Cardiac fibroblast (primary cell): Measurements from ENCODE around the gene CUEDC1.

Experiments used
- DNase-seq, 2 donors: peaks; one replicate each; pipeline versions ENCODE4 v3.0.0 to v3.0.0-alpha.2; 2010; ENCODE audit warnings: low read depth in 2 of 2
- H3K4me3 ChIP-seq, 2 donors: replicated peaks in 1 of 2; 1 replicate in 1 of 2; 2 replicates in 1 of 2; pipeline ENCODE4 v1.5.1; 2011; ENCODE audit warnings: low read depth in 2 of 2, low read length in 2 of 2, mild to moderate bottlenecking in 2 of 2, moderate library complexity in 1 of 2
- TF ChIP-seq, protein P1 (sequence below): IDR thresholded peaks from one replicate; pipeline ENCODE4 v1.5.1; 2011; ENCODE audit warnings: low read depth, mild to moderate bottlenecking, low read length, inconsistent platforms

CUEDC1 gene

GRCh38 chr17:57991537-57991936, 36.3 kb upstream of the CUEDC1 start:
- TF ChIP-seq, protein P1, sequence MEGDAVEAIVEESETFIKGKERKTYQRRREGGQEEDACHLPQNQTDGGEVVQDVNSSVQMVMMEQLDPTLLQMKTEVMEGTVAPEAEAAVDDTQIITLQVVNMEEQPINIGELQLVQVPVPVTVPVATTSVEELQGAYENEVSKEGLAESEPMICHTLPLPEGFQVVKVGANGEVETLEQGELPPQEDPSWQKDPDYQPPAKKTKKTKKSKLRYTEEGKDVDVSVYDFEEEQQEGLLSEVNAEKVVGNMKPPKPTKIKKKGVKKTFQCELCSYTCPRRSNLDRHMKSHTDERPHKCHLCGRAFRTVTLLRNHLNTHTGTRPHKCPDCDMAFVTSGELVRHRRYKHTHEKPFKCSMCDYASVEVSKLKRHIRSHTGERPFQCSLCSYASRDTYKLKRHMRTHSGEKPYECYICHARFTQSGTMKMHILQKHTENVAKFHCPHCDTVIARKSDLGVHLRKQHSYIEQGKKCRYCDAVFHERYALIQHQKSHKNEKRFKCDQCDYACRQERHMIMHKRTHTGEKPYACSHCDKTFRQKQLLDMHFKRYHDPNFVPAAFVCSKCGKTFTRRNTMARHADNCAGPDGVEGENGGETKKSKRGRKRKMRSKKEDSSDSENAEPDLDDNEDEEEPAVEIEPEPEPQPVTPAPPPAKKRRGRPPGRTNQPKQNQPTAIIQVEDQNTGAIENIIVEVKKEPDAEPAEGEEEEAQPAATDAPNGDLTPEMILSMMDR: no peak
- H3K4me3 ChIP-seq: no peak overlapping the region
- DNase-seq: no peak

DNA sequence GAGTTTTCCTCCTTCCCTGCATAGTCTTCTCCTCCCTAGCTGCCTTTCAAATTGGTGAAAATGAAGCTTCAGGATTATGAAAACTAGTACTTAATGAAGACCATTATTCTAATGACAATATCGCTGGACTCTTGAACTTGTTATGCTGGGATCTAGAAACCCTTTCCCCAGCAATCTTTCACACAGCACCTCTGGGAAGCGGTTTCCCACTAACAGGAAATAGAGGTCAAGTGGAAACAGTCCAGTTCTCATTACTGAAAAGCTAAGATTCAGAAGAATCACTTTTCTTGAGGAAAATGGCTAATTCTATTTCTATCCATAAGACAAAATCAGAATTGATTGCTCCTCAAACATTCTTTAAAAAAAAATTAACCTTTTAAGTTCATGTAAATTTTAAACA, 34.8 kb upstream of the CUEDC1 start:
- TF ChIP-seq, protein P1: no peak
- H3K4me3 ChIP-seq: no peak overlapping the region
- DNase-seq: no peak

GRCh38 chr17:57988301-57989250, 33.4 kb upstream of the CUEDC1 start:
- peak; percentile 64 to 70 for DNase-seq
- peak overlapping the region; percentile 56 to 77 for H3K4me3 ChIP-seq
- TF ChIP-seq, protein P1: no peak

GRCh38 chr17:57987581-57988300, 32.5 kb upstream of the CUEDC1 start, which contains the start of gene VEZF1:
TSS of gene VEZF1 (minus strand) at chr17:57988254. CDS start at chr17:57988111, 143 bp downstream.
- peak; percentile 58 to 75 for DNase-seq
- H3K4me3 ChIP-seq: peak within 1 kb of the TSS; percentile 59 to 77
- TF ChIP-seq, protein P1: no peak

GRCh38 chr17:57986841-57987580, 31.8 kb upstream of the CUEDC1 start:
- TF ChIP-seq, protein P1: no peak
- peak; percentile 78 to 82 for DNase-seq

DNA sequence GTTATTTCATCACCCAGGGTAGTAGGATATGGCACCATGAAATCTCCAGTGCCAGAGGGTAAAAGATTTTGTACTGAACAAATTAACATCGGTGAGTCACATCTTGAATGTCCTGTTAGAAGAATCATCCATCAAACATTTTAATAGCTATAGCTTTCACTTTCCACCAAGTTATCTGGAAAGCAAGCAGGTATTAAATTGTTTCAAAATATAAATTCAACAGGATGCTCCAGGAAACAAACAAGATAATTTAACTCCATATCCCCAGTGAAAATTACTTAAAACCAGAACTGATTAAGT, 30.4 kb upstream of the CUEDC1 start:
- TF ChIP-seq, protein P1: no peak
- H3K4me3 ChIP-seq: no peak overlapping the region
- DNase-seq: peak; percentile 33 to 44

More at GRCh38 chr17:57986841-57987580, 31.8 kb upstream of the CUEDC1 start:
- H3K4me3 ChIP-seq: peak overlapping the region; percentile 59 to 77
